ENCODE results near the gene CLCC1. TPM values are rescaled to one million over a fixed set of nuclear protein-coding genes. Genes with fewer than 3 reads are reported as not detected.
"Not testable (repeated sequence)": the region's sequence is repeated elsewhere in the genome, so short reads cannot be mapped to it uniquely, and the experiment has no call there.

CLCC1 gene
- total and polyA plus RNA-seq, 9 donors = 30.9 to 43.1 (median 34.2) TPM

DNA sequence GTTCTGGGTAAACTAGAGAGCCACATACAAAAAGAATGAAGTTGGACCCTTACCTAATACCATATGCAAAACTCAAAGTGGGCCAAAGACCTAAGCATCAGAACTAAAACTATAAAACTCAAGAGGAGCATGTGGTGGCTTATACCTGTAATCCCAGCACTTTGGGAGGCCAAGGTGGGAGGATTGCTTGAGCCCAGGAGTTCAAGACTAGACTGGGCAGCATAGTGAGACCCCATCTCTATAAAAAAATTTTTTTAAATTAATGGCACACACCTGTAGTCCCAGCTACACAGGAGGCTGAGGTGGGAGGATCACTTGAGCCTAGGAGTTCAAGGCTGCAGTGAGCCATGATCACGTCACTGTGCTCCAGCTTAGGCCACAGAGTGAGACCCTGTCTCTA, 35.7 kb downstream of the CLCC1 start:
- not testable (repeated sequence) for H3K4me1 ChIP-seq (ENCODE audit: control insufficient read depth, insufficient read depth, low read length); H3K9me3 ChIP-seq (replicated peaks; ENCODE audit: control insufficient read depth, low read depth, low read length); H3K4me3 ChIP-seq (ENCODE audit: low read length); H3K27ac ChIP-seq (ENCODE audit: low read length); DNase-seq; H3K27me3 ChIP-seq (ENCODE audit: control insufficient read depth, insufficient read depth, low read length)
- H3K36me3 ChIP-seq (ENCODE audit: control insufficient read depth, insufficient read depth, low read length) = peaks cover 58% of the 10 kb centered on the region
- 100% methylated on average over 1 of the region's 1 CpG for WGBS (ENCODE audit: insufficient coverage)

DNA sequence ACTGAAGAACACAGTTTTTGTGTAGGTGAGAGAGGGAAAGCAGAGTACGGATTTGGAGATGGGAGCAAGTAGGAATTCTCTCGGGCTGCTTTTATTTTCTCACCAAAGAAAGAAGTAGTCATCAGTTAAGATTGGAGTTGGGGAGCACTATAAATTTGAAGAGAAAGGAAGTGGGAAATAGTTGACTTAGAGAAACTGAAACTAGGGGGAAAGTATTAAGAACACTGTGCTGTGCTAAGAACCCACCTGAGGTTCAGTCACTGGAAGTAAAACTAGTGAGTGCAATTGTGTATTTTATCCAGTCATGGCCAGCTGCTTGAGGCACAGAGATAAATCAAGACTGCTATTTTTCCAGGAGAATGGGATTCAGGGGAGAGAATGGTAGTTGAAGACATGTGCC, 37.4 kb downstream of the CLCC1 start:
- no peak for DNase-seq
- Histone ChIP-seq H3K4me1 (ENCODE audit: control insufficient read depth, insufficient read depth, low read length) (no peaks in the 10 kb centered on the region), H3K9me3 (replicated peaks; ENCODE audit: control insufficient read depth, low read depth, low read length) (no peaks in the 10 kb centered on the region), H3K36me3 (ENCODE audit: control insufficient read depth, insufficient read depth, low read length) (peaks cover 49% of the 10 kb centered on the region), H3K27me3 (ENCODE audit: control insufficient read depth, insufficient read depth, low read length) (no peaks in the 10 kb centered on the region), H3K4me3 (ENCODE audit: low read length) (no peak overlapping the region), H3K27ac (ENCODE audit: low read length) (no peak overlapping the region)
- 100% methylated on average over 2 of the region's 2 CpGs for WGBS (ENCODE audit: insufficient coverage)

DNA sequence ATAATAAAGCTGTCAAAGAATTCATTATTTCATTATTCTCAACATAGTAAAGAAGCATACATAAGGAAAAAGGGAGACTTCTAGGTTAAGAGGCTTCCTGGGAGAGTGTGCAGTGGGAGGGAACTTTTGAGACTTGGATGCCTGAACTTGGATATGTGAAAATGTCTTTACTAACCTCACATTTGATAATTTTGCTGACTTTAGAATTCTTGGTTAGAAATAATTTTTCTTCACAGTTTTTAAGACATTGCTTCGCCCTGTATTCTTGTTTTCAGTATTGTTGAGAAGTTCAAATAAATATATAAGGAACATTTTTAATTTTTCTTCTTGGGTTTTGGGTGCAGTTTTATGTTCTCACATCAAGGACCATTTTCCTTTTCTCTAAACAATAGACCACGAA, 46.5 kb downstream of the CLCC1 start:
- peaks cover 8% of the 10 kb centered on the region for H3K36me3 ChIP-seq (ENCODE audit: control insufficient read depth, insufficient read depth, low read length)
- no peak for DNase-seq
- no CpG with 5 or more reads among the region's 2 CpGs for WGBS (ENCODE audit: insufficient coverage)

More for the DNA sequence above, 46.5 kb downstream of the CLCC1 start:
- H3K27ac ChIP-seq (ENCODE audit: low read length) = no peak overlapping the region
- H3K4me1 ChIP-seq (ENCODE audit: control insufficient read depth, insufficient read depth, low read length) = no peaks in the 10 kb centered on the region
- no peaks in the 10 kb centered on the region for H3K9me3 ChIP-seq (replicated peaks; ENCODE audit: control insufficient read depth, low read depth, low read length)
- H3K27me3 ChIP-seq (ENCODE audit: control insufficient read depth, insufficient read depth, low read length) = no peaks in the 10 kb centered on the region
- no peak overlapping the region for H3K4me3 ChIP-seq (ENCODE audit: low read length)

Other genes with a start within 250 kb of the CLCC1 start
- gene STXBP3, start 216.8 kb downstream of the CLCC1 start, total RNA-seq = 28.8 TPM
- 10 to 100 TPM; 23.7 to 32.9 (median 27.4) TPM for gene STXBP3, start 216.8 kb downstream of the CLCC1 start, polyA plus RNA-seq (ENCODE audit: insufficient read depth in 1 of 8, insufficient read length in 8 of 8, low replicate concordance in 1 of 8)
- gene AKNAD1, start 106.4 kb downstream of the CLCC1 start, total RNA-seq = 1.2 TPM
- gene AKNAD1, start 106.4 kb downstream of the CLCC1 start, polyA plus RNA-seq (ENCODE audit: insufficient read depth in 1 of 8, insufficient read length in 8 of 8, low replicate concordance in 1 of 8) = 1 to 10 TPM; 1.0 to 2.5 (median 2.0) TPM
- 57.4 TPM for gene GPSM2, start 86.5 kb downstream of the CLCC1 start, total RNA-seq
- gene GPSM2, start 86.5 kb downstream of the CLCC1 start, polyA plus RNA-seq (ENCODE audit: insufficient read depth in 1 of 8, insufficient read length in 8 of 8, low replicate concordance in 1 of 8) = 10 to 100 TPM; 27.9 to 55.8 (median 41.4) TPM
- 10.8 TPM for gene WDR47, start 78.6 kb upstream of the CLCC1 start, total RNA-seq
- gene WDR47, start 78.6 kb upstream of the CLCC1 start, polyA plus RNA-seq (ENCODE audit: insufficient read depth in 1 of 8, insufficient read length in 8 of 8, low replicate concordance in 1 of 8) = 10 to 100 TPM in 4 of 8 donors, 1 to 10 TPM in 4; 8.4 to 12.2 (median 10.2) TPM
- gene TAF13, start 112.5 kb upstream of the CLCC1 start, total RNA-seq = 17.7 TPM
- 10 to 100 TPM; 38.1 to 54.4 (median 45.7) TPM for gene TAF13, start 112.5 kb upstream of the CLCC1 start, polyA plus RNA-seq (ENCODE audit: insufficient read depth in 1 of 8, insufficient read length in 8 of 8, low replicate concordance in 1 of 8)
- 40.5 TPM for gene TMEM167B, start 127.3 kb upstream of the CLCC1 start, total RNA-seq
- 10 to 100 TPM; 25.6 to 46.8 (median 37.4) TPM for gene TMEM167B, start 127.3 kb upstream of the CLCC1 start, polyA plus RNA-seq (ENCODE audit: insufficient read depth in 1 of 8, insufficient read length in 8 of 8, low replicate concordance in 1 of 8)
- 0.27 TPM for gene ELAPOR1, start 150.6 kb upstream of the CLCC1 start, total RNA-seq
- 1 to 10 TPM in 1 of 8 donors, under 1 TPM in 7; 0.17 to 4.2 (median 0.54) TPM for gene ELAPOR1, start 150.6 kb upstream of the CLCC1 start, polyA plus RNA-seq (ENCODE audit: insufficient read depth in 1 of 8, insufficient read length in 8 of 8, low replicate concordance in 1 of 8)